HL-60/S4 treated with phorbol 12-myristate 13-acetate at 8.2 ng/mL for 4 days and 3 days (cell line): Measurements from ENCODE around the gene TPRN.

Source experiments
- in situ Hi-C: fragments of 300-500 bp; cut with MboI; formaldehyde crosslinking; loops from 2 replicates; pipeline ENCODE4 v1.15.0; 2022; ENCODE audit warnings: low sequenced_read_pairs

The TPRN gene

DNA sequence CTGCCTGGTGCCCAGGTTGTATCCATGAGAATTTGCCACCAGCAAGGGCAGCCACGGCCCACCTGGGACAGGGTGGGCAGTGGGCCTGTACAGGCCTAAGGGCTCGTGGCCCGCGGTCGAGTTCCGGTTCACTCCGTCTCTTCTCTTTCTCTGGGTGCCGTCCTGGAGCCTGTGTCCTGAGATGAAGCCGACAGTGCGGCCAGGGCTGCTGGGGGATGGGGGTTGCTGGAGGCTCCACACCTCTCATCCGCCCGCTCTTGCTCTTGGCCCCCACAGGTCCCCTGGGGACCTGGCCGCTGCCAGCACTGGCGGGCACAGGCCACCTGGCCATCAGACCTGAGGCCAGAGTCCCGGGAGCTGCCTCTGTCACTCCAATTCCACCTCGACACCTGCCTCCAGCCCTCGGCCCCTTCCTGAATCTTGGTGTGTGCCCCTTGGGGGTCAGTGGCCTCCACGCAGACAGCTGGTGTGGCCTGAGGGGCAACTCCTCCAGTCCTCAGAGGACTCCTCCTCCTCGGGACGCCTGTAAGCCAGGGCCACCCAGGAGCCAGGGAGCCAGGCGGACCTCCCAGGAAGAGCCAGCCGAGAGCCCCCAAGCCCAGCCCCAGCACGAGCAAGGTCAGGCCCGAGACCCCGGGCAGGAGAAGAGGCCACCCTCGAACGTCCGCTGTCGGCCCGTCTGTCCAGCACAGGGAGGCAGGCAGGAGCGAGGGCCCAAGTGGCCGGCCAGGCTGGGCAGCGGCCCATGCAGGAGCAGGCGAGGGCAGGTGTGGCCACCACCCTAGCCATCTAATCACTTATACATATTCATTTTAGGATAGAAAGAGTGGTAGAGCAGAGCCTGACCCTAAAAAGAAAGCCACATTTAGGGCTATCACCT lies 35.9 kb downstream of the TPRN start:
- in situ Hi-C loops: no loop called here

DNA sequence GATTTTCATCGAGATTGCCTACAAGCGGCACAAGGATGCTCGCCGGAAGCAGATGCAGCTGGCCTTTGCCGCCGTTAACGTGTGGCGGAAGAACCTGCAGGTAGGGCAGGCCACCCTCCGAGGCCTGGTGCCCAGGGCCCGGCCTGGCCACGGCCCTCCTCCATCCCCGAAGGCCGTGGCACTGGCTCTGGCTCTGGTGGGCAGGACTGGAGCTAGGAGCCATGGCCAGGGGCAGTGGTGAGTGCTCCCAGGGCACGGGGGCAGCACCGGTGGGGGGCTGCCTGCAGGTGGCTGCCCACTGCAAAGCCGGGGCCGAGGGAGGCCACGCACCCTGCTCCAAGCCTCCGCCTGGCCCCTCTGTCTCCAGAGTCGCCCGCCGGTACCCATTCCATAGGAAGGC lies 36.7 kb downstream of the TPRN start:
- in situ Hi-C loops: no loop called here

DNA sequence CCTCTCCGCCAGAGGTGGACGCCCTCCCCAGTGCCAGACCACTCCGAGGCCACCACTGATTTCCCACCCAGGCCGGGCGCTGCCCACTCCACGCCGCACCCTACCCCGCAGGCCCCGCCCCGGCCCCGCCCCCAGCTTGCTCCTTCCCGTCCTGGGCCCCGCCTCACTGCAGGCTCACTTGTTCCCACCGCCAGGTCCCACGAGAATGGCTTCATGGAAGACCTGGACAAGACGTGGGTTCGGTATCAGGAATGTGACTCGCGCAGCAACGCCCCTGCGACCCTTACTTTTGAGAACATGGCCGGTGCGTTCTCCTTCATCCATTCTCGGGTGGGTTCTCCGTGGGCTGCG lies 37.2 kb downstream of the TPRN start:
- in situ Hi-C loops: no loop called here

DNA sequence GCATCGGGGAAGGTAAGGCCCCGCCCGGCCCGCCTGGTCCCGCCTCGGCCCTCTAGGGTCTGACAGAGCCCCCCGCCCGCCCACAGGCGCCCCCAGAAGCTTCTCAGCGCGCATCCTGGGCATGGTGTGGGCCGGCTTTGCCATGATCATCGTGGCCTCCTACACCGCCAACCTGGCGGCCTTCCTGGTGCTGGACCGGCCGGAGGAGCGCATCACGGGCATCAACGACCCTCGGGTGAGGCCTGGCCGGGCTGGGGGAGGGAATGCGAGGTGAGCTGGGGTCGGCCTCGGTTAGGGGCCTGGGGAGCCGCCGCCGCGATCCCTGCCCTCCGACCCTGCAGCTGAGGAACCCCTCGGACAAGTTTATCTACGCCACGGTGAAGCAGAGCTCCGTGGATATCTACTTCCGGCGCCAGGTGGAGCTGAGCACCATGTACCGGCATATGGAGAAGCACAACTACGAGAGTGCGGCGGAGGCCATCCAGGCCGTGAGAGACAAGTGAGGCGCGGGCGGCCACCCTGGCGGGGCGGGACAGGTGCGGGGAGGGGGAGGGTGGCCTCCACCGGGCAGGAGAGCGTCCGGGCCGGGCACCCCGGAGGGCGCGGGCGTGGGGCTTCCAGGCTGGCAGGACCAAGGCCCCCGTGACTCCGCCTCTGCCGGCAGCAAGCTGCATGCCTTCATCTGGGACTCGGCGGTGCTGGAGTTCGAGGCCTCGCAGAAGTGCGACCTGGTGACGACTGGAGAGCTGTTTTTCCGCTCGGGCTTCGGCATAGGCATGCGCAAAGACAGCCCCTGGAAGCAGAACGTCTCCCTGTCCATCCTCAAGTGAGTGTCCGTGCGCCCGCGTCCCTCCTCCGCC lies 37.8 kb downstream of the TPRN start:
- in situ Hi-C loops: no loop called here

DNA sequence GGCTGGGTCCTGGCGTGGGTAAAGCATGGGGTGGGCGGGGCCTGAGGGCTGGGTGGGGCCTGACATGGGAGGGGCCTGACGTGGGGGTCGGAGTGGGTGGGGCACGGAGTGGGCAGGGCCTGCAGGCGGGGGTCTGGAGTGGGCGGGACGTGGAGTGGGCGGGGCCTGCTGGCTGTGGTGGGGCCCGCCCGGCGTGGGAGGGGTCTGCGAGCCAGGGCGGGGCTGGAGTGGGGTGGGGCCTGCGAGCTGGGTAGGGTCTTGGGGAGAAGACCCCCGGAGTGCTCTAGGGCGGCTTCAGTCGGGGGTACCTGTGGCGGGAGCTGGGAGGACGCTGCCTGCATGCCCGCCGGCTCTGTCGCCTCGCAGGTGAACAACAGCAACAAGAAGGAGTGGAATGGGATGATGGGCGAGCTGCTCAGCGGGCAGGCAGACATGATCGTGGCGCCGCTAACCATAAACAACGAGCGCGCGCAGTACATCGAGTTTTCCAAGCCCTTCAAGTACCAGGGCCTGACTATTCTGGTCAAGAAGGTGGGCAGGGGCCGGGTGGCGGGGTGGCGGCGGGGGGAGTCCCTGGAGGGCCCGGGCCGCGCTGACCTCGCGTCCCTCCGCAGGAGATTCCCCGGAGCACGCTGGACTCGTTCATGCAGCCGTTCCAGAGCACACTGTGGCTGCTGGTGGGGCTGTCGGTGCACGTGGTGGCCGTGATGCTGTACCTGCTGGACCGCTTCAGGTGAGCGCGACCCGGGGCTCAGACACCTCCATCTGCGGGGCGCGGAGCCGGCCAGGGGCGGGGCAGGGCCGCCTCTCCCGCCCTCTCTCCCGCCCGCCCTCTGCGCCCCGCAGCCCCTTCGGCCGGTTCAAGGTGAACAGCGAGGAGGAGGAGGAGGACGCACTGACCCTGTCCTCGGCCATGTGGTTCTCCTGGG lies 38.7 kb downstream of the TPRN start:
- in situ Hi-C loops: no loop called here

DNA sequence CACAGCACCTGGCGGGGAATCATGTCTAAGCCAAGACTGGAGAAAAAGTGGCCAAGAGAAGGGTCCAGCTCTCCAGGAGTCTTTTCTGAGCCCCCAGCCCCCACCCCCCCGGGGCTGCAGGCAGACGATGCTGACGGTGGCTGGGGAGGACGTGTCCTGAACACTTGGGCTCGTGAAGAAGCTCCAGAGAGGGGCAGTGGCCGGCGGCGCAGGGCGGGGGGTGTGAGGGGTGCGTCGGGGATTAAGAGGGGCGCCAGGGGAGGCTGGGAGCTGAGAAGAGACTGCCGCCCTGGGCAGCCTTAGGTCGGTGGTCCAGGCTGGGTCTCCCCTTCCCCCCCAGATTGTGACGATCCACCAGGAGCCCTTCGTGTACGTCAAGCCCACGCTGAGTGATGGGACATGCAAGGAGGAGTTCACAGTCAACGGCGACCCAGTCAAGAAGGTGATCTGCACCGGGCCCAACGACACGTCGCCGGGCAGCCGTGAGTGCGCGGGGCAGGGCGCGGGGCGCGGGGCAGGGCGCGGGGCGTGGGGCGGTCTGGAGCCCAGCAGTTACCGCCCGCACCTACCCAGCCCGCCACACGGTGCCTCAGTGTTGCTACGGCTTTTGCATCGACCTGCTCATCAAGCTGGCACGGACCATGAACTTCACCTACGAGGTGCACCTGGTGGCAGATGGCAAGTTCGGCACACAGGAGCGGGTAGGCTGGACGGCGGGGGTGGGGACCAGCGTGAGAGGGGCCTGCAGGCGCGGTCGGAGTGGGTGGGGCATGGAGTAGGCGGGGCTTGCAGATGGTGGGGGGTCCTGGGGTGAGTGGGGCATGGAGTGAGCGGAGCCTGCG lies 39.6 kb downstream of the TPRN start:
- in situ Hi-C loops: no loop called here

DNA sequence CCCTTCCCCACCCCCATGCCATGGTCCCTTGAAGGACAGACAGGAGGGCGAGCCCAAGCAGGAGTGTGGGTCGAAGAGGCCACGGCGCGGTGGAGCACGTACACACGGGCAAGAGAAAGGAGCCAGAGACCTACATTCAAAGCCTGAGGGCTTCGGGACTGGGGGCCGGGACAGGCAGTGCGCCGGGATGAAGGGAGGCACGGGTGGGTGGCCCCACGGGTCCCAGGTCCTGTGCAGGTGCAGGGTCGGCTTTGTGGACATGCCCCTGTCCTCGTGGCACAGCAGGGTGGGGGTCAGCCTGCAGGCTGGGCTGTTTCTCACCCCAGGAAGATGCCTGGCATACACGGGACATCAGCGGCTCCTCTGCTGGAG lies 40.5 kb downstream of the TPRN start:
- in situ Hi-C loops: no loop called here

DNA sequence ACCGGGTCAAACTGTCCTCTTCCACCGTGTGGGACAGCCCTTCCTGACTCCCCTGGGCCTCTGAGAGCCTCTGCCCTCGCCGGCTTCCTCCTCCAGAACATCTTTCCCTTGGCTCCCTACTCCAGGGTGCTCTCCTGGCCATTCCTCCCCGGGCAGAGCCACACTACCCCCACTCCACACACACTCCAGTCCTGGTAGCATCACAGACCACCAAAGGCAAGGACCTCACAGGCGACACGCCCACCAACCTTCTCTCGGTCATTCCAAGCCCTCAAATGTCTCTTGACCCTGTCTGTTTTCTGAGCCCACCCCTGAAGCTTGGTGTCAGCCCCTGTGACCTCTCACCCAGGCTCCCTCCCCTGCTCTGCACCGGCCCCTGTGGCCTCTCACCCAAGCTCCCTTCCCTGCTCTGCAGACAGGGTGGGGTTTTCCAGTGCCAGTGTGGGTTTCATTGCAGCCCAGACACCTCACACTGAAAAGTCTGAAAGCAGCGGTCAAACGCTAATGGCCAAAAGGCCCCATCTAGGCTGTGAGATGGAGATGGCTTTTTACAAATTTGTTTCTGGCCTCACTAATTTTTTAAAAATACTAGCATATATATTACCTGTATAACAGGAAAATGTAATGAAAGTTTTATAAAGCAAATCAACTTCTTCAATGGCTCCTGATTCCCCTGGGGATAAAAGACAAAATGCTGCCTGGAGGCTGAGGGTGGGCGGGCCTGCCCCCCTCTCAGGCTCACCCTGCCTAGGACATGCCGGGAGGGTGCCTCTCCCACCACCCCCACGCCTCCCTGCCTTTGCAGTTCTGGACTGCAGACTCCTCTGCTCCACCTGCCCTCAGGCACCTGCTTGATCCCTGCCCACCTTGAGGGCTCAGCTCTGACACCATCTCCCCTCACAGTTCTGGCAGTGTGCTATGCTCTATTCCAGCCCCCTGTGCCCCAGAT lies 41.2 kb downstream of the TPRN start:
- in situ Hi-C loops: no loop called here

DNA sequence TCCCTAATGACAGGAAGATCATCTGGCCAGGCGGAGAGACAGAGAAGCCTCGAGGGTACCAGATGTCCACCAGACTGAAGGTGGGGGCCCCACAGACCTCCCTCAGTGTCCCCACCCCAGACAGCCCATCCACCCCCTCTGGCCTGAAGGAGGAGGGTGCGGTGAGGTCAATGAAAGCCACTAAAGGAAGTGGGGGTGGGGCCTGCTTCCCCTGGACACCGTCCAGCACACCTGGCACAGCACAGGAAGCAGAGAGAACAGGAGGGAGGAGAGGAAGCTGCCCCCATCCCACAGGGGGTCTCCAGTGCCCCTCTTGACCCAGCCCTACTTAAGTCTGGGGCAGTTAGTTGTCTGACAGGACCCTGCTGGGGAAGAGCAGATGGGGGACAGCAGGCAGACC lies 41.9 kb downstream of the TPRN start:
- in situ Hi-C loops: no loop called here

DNA sequence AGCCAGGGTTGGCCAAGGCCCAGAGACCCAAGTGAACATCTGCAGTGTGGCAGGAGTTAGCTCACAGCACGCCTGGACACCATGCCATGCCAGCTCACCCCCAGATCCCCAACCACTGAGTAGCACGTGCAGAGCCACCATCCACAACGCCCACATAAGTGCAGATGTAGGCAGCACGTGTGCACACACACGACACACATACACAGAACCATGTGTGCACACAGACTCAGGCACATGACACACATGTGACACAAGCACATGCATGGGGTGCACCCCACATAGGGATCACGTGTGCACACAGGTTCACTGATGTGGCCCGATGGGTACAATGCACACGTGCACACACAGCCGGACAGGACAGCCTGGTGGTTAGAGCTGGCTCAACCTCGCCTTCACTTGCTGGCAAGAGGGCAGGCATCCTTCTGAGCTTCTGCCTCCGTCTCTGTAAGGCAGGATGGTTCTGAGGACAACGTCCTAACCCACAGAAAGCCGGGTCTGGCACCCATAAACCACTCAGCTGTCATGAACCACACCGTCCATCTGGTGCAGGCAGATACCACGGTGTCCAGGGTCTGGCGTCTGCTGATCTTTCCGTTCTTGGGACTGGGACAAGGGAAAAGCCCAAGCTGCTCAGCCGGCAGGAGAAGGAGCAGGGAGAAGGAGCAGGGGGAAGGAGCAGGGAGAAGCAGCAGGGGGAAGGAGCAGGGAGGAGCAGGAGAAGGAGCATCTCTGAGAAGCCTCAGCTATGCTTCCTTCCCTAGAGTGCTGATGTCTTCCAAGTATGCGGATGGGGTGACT lies 42.7 kb downstream of the TPRN start:
- in situ Hi-C loops: no loop called here

DNA sequence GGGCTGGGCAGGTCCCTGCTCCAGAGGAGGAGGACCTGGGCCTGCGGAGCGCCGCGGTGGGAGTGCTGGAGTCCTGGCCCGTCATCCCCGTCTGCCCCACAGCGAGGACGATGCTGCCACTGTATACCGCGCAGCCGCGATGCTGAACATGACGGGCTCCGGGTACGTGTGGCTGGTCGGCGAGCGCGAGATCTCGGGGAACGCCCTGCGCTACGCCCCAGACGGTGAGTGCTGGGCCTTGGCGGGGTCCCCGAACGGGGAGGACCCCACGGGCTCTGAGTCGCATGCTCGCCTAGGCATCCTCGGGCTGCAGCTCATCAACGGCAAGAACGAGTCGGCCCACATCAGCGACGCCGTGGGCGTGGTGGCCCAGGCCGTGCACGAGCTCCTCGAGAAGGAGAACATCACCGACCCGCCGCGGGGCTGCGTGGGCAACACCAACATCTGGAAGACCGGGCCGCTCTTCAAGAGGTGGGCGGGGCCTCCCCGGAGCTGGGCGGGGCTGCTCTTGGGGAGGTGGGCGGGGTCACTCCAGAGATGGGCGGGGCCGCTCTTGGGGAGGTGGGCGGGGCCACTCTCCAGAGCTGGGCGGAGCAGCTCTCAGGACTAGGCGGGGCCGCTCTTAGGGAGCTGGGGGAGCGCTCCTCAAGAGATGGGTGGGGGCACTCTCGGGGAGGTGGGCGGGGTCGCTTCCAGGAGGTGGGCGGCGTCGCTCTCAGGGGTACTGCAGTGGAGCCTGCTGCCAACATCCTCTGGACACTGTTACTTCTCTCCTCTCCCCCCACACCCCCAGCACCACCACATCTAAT lies 43.8 kb downstream of the TPRN start:
- in situ Hi-C loops: no loop called here

DNA sequence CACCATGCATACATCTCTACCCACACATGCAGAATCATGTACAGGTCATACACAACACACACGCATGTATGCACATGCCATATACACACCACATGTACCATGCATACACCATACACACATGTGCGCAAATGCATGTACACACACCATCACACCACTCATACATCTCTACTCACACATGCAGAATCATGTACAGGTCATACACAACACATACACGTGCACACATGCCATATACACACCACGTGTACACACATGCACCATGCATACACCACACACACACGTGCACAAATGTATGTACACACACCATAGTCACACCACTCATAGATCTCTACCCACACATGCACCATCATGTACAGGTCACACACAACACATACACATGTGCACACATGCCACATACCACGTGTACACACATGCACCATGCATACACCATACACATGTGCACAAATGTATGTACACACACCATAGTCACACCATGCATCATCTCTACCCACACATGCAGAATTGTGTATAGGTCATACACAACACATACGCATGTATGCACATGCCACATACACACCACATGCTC lies 47.6 kb downstream of the TPRN start:
- in situ Hi-C loops: no loop called here

DNA sequence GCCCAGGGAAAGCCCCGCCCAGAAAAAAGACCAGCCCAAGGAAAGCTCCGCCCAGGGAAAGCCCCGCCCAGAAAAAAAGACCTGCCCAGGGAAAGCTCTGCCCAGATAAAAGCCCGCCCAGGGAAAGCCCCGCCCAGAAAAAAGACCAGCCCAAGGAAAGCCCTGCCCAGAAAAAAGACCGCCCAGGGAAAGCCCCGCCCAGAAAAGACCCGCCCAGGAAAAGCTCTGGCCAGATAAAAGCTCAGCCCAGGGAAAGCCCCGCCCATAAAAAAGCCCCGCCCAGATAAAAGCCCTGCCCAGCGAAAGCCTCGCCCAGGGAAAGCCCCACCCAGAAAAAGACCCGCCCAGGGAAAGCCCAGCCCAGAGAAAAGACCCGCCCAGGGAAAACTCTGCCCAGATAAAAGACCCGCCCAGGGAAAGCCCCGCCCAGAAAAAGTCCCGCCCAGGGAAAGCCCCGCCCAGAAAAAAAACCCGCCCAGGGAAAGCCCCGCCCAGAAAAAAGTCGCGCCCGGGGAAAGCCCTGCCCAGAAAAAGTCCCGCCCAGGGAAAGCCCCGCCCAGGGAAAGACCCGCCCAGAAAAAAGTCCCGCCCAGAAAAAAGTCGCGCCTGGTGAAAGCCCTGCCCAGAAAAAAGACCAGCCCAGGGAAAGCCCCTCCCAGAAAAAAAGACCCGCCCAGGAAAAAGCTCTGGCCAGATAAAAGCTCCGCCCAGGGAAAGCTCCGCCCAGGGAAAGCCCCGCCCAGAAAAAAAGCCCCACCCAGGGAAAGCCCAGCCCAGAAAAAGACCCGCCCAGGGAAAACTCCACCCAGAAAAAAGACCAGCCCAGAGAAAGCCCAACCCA lies 49.7 kb downstream of the TPRN start:
- in situ Hi-C loops: no loop called here

DNA sequence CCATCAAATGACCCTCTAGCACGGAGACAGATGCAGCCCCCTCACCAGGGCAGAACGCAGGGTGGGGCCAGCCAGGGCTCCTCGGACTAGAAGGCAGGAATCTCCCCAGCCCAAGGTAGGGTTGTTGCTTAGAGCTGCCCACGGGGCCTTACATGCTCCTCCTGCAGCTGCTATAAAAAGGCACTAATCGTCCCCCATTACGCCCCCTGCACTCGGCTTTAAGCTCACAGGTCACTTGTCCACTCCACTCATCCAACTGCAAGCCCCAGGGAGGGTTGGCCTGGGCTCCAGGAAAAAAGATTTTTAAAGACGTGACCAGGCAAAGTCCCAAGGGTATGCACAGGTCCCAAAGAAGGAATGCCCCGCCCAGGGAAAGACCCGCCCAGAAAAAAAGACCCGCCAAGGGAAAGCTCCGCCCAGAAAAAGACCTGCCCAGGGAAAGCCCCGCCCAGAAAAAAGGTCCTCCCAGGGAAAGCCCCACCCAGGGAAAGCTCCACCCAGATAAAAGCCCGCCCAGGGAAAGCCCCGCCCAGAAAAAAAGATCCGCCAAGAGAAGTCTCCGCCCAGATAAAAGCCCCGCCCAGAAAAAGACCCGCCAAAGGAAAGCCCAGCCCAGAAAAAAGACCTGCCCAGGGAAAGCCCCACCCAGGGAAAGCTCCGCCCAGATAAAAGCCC lies 50.5 kb downstream of the TPRN start:
- in situ Hi-C loops: no loop called here

DNA sequence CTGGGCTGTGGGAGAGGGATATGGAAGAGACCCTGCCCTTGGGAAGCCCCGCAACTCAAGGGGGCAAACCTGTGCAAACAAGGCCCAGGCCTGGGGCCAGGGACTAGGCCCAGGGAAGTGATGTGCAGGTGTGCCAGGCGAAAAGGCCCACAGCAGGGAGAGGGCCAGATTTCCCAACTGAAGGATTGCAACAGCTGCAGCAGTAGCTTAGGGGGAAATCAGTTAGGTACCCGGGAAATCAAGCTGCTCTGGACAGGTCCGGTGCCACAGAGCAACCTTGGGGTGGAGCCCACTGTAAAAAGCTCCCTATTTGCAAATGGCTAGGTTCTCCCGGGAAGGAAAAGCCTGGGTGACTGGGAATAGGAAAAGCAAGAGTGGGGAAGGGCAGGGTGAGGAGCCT lies 51.2 kb downstream of the TPRN start:
- in situ Hi-C loops: no loop called here

DNA sequence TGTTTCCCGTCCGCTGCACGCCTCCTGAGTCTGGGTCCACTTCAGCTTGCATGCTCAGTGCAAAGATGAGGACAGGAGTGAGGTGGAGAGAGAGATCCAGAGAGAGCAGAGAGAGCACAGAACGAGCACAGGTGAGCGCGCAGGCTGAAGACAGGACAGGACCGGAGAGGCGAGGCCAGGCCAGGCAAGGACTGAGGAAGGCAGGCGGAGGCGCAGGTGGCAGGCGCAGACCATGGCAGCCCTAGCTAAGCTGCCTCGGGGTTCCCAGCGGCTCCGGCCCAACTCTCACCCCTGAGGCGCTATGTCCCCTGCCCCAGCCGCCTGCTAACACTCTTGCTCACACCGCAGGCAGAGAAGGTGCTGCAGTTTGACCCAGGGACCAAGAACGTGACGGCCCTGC lies 51.9 kb downstream of the TPRN start:
- in situ Hi-C loops: no loop called here
